B cell (primary cell): ENCODE results near the gene HPS3.

Experiments used
- CTCF ChIP-seq: fragments of 200-600 bp; IDR thresholded peaks from one replicate; pipeline ENCODE4 v1.8.0; 2022; ENCODE audit warnings: antibody characterized with exemption, mild to moderate bottlenecking
- EZH2 ChIP-seq: IDR thresholded peaks from 2 replicates; pipeline ENCODE4 v1.6.1; 2012; ENCODE audit warnings: borderline replicate concordance, low read depth, mild to moderate bottlenecking, moderate library complexity, low read length; ENCODE audit not compliant: insufficient read depth, poor library complexity, severe bottlenecking

GRCh38 chr3:149101641-149102040 is 27.8 kb upstream of the HPS3 start:
- TF ChIP-seq EZH2 (no peak), CTCF (no peak)
